Measurements from ENCODE around the gene CHD5.

- TF ChIP-seq CTCF (IDR thresholded peaks at IDR 0.05) (peak in 1 of 6 experiments; percentile 10), POLR2A (IDR thresholded peaks at IDR 0.05) (no peak)
Observed at GRCh38 chr1:6162773-6163172, 17.3 kb downstream of the CHD5 start.

Measured in esophagus squamous epithelium (tissue), 4 donors.